Tibial nerve (tissue), 4 donors: ENCODE measurements around the gene PNKP. TPM values are rescaled to one million over a fixed set of nuclear protein-coding genes. Genes with fewer than 3 reads are reported as not detected.

Source experiments
- DNase-seq, 2 donors: peaks; one replicate each; pipeline ENCODE4 v3.0.0-alpha.2; 2019; ENCODE audit warnings: low spot score in 2 of 2
- H3K27ac ChIP-seq, 4 donors: fragments of 200-600 bp; sonication (generic) in 3 of 4; one replicate each; pipeline ENCODE4 v1.5.1; 2017 to 2019; ENCODE audit warnings: mild to moderate bottlenecking in 1 of 4
- H3K27me3 ChIP-seq, 2 donors: fragments of 200-600 bp; sonication (generic) in 1 of 2; one replicate each; pipeline versions ENCODE4 v1.5.1 to v1.6.0; 2017 to 2019
- H3K36me3 ChIP-seq, 3 donors: fragments of 200-600 bp; sonication (generic); one replicate each; pipeline ENCODE4 v1.5.1; 2018 to 2019
- H3K4me1 ChIP-seq, 4 donors: fragments of 200-600 bp; sonication (generic) in 3 of 4; one replicate each; pipeline ENCODE4 v1.5.1; 2017 to 2019
- H3K4me3 ChIP-seq, 4 donors: fragments of 200-600 bp; sonication (generic) in 3 of 4; one replicate each; pipeline ENCODE4 v1.5.1; 2017 to 2019; ENCODE audit warnings: mild to moderate bottlenecking in 1 of 4, moderate library complexity in 1 of 4
- H3K9me3 ChIP-seq, 4 donors: fragments of 200-600 bp; sonication (generic) in 3 of 4; one replicate each; pipeline ENCODE4 v1.5.1; 2017 to 2019
- EP300 ChIP-seq, 2 donors: sonication (generic); formaldehyde crosslinking; IDR thresholded peaks; one replicate each; pipeline ENCODE4 v1.6.1; 2017; ENCODE audit warnings: antibody characterized with exemption in 2 of 2, mild to moderate bottlenecking in 1 of 2
- POLR2A ChIP-seq, 2 donors: fragments of 450-650 bp; IDR thresholded peaks; one replicate each; pipeline ENCODE4 v1.6.1; 2017; ENCODE audit warnings: antibody characterized with exemption in 2 of 2, mild to moderate bottlenecking in 2 of 2, moderate library complexity in 2 of 2
- WGBS, 2 donors: methylation state at CpG; one replicate each; pipeline ENCODE4 v1.1.5; 2018; 5-methylcytosine and 5-hydroxymethylcytosine counted together
- total RNA-seq, 4 donors: library from RNA; depleted of rRNA; stranded (reverse); fragments of >200 nt; gene quantifications; one replicate each; pipeline ENCODE4 v1.1.0, GENCODE V29; 2016
- TF ChIP-seq, protein P1 (sequence below), 5 experiments: fragments of 200-600 bp in 3 of 5; fragments of 450-650 bp in 2 of 5; sonication (generic) in 3 of 5; IDR thresholded peaks; one replicate each; pipeline ENCODE4 v1.5.1; 2016 to 2019; ENCODE audit warnings: antibody characterized with exemption in 5 of 5, mild to moderate bottlenecking in 3 of 5, moderate library complexity in 2 of 5

Gene PNKP
- total RNA-seq, 4 donors from 2014 or later: 52.7 to 158 (median 79.5) TPM

DNA sequence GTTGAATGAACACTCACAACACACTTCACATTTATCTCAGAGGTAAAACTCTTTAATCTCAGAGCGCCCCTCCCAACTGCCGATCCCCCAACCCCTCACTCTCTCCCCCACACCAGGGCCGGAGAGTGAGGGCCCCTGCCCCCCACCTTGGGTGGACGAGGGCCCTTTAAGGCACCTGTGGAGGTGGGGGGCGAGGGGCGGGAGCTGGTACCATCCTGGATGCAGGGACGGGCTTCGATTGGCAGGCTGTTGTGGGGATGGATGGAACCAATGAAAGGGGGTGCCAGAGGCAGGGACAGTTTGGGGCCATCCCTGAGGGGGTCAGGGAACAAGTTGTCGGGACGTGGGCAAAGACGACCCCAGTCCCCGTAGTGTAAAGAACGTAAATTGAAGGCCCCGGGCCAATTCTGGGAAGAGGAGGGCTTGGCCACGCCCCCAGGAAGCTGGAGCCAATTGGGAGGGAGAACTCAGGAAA lies 1.7 kb upstream of the PNKP start:
- peaks cover 0 to 79% (median 36%) of the 10 kb centered on the region in 4 donors for H3K4me1 ChIP-seq
- no peak for DNase-seq
- H3K4me3 ChIP-seq: peak overlapping the region; percentile 39 to 68 (median 54)
- H3K27me3 ChIP-seq: no peaks in the 10 kb centered on the region
- H3K9me3 ChIP-seq: no peaks in the 10 kb centered on the region
- peak overlapping the region; percentile 83 to 97 (median 90) for H3K27ac ChIP-seq
- TF ChIP-seq EP300 (IDR thresholded peaks at IDR 0.05): no peak
- TF ChIP-seq, protein P1, sequence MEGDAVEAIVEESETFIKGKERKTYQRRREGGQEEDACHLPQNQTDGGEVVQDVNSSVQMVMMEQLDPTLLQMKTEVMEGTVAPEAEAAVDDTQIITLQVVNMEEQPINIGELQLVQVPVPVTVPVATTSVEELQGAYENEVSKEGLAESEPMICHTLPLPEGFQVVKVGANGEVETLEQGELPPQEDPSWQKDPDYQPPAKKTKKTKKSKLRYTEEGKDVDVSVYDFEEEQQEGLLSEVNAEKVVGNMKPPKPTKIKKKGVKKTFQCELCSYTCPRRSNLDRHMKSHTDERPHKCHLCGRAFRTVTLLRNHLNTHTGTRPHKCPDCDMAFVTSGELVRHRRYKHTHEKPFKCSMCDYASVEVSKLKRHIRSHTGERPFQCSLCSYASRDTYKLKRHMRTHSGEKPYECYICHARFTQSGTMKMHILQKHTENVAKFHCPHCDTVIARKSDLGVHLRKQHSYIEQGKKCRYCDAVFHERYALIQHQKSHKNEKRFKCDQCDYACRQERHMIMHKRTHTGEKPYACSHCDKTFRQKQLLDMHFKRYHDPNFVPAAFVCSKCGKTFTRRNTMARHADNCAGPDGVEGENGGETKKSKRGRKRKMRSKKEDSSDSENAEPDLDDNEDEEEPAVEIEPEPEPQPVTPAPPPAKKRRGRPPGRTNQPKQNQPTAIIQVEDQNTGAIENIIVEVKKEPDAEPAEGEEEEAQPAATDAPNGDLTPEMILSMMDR (IDR thresholded peaks at IDR 0.05): no peak
- peak in 1 of 2 donors; percentile 36 for TF ChIP-seq POLR2A (IDR thresholded peaks at IDR 0.05)
- H3K36me3 ChIP-seq: peaks cover 0 to 37% (median 0%) of the 10 kb centered on the region in 3 donors
- 2 to 4% methylated on average over 15 of the region's 15 CpGs for WGBS, 2 donors

DNA sequence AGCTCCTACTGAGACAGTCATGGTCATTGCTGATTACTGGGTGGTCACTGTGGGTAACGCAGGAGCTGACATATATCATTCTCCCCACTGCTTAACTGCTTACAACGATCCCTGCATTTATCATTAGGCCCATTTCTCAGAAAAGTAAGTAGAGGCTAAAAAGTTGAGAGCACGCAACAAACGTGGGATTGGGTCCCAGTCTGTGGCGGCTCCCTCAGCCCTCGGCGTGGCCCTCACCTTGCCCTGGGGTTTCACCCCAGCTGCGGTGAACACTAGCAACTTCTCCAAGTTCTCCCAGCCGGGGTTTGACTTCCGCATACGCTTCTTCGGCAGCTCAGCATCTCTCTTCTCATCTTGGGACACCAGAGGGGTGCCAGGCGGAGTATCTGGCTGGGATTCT lies 2.5 kb downstream of the PNKP start:
- Histone ChIP-seq H3K4me1 (peaks cover 0 to 80% (median 35%) of the 10 kb centered on the region in 4 donors), H3K27me3 (no peaks in the 10 kb centered on the region), H3K36me3 (peaks cover 0 to 48% (median 0%) of the 10 kb centered on the region in 3 donors), H3K4me3 (peak overlapping the region in 1 of 4 donors; percentile 11), H3K27ac (peak overlapping the region in 2 of 4 donors; percentile 51 to 97), H3K9me3 (no peaks in the 10 kb centered on the region)
- DNase-seq: no peak
- TF ChIP-seq, protein P1 (IDR thresholded peaks at IDR 0.05): no peak
- no peak for TF ChIP-seq POLR2A (IDR thresholded peaks at IDR 0.05)
- TF ChIP-seq EP300 (IDR thresholded peaks at IDR 0.05): no peak
- 83 to 89% methylated on average over 13 of the region's 13 CpGs for WGBS, 2 donors

DNA sequence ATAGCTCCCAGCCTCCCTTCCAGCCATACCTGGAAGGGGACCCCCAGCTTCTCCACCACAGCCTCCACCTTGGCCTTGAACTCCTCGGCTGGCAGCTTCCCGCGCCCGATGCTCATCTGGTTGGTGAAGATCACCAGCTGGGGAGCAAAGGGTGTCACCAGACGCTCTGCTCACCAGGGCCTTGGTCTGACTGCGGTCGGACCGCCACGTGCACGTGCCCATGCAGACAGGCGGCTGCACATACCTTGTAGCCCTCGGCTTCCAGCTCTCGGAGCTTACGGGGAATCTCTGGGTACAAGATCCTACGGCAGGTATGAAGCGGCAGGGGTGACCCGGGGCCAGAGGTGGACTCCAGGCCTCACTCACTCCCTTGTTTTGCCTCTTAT lies 3.4 kb downstream of the PNKP start:
- WGBS, 2 donors: 89 to 94% methylated on average over 15 of the region's 17 CpGs
- DNase-seq: no peak
- no peaks in the 10 kb centered on the region for H3K9me3 ChIP-seq
- no peak overlapping the region for H3K4me3 ChIP-seq
- H3K27ac ChIP-seq: no peak overlapping the region
- H3K36me3 ChIP-seq: peaks cover 0 to 56% (median 0%) of the 10 kb centered on the region in 3 donors
- H3K4me1 ChIP-seq: peaks cover 0 to 84% (median 35%) of the 10 kb centered on the region in 4 donors
- TF ChIP-seq POLR2A (IDR thresholded peaks at IDR 0.05) (no peak), EP300 (IDR thresholded peaks at IDR 0.05) (no peak)
- TF ChIP-seq, protein P1 (IDR thresholded peaks at IDR 0.05): no peak
- H3K27me3 ChIP-seq: no peaks in the 10 kb centered on the region

DNA sequence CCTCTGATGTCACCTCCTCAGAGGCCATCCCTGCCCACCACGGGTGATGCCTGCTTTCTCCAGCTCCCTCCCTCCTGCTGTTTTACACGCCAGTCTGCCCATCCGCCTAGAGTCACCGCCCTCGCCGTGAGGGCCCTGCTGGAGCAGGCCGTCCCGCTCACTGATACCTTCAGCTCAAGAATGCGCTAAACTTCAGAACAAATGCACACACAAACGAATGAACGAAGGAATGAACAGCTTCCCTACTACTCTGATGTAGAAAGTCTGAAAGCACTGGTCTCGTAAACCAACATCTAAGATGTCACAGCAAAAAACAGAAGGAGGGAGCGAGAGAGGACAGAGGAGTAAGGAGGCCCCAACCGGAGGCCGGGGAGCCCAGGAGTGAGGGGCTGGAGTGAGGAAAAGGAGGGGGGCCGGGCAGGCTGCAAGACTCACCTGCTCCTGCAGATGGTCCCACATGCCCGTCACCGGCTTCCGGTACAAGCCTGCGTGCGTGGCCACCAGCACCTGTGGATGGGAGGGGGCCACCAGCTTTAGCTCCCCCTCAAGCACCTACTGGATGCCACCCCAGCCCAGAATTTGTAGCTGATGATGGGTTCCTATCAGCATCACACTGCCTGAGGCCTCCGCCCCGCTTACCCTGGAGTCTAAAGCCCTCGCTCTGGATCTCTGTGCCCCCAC lies 4.0 kb downstream of the PNKP start:
- peaks cover 0 to 84% (median 29%) of the 10 kb centered on the region in 4 donors for H3K4me1 ChIP-seq
- no peak for TF ChIP-seq POLR2A (IDR thresholded peaks at IDR 0.05)
- no peak for TF ChIP-seq EP300 (IDR thresholded peaks at IDR 0.05)
- TF ChIP-seq, protein P1 (IDR thresholded peaks at IDR 0.05): no peak
- H3K27me3 ChIP-seq: no peaks in the 10 kb centered on the region
- H3K9me3 ChIP-seq: no peaks in the 10 kb centered on the region
- no peak overlapping the region for H3K27ac ChIP-seq
- WGBS, 2 donors: 88 to 89% methylated on average over 24 of the region's 24 CpGs
- DNase-seq: no peak
- H3K4me3 ChIP-seq: no peak overlapping the region
- H3K36me3 ChIP-seq: peaks cover 0 to 62% (median 0%) of the 10 kb centered on the region in 3 donors
